Measurements from ENCODE around the gene TUBB6.

DNA sequence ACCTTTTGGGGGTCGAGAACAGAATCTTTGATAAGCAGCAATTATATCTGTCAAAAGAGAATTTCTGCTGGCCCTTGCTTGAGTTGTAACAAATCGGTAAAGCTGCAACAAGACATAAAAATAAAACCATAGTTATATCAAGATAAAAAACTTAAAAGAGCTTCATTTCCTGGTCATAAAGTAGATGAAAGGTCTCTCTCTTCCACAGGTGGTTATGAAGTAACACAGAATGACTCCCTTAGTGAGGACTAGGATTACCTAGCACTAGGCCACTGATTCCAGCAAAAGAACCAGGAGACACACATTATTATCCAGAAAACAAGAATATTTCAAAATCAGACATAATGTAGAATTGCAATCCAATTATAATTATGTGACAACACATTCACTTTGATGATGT lies 63.5 kb downstream of the TUBB6 start:
- TF ChIP-seq, protein P1, sequence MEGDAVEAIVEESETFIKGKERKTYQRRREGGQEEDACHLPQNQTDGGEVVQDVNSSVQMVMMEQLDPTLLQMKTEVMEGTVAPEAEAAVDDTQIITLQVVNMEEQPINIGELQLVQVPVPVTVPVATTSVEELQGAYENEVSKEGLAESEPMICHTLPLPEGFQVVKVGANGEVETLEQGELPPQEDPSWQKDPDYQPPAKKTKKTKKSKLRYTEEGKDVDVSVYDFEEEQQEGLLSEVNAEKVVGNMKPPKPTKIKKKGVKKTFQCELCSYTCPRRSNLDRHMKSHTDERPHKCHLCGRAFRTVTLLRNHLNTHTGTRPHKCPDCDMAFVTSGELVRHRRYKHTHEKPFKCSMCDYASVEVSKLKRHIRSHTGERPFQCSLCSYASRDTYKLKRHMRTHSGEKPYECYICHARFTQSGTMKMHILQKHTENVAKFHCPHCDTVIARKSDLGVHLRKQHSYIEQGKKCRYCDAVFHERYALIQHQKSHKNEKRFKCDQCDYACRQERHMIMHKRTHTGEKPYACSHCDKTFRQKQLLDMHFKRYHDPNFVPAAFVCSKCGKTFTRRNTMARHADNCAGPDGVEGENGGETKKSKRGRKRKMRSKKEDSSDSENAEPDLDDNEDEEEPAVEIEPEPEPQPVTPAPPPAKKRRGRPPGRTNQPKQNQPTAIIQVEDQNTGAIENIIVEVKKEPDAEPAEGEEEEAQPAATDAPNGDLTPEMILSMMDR (conservative IDR thresholded peaks at IDR 0.05 in 1 of 2, IDR thresholded peaks at IDR 0.05 in 1 of 2; ENCODE audit: low read depth in 1 of 2, low read length in 2 of 2): no peak
- no peak for TF ChIP-seq EZH2 (IDR thresholded peaks at IDR 0.05; ENCODE audit: low read length, missing control alignments)

All from fibroblast of lung (primary cell).